OCI-LY3 (cell line): ENCODE measurements around the gene TSPOAP1.

Experiments
- H2AFZ ChIP-seq: fragments of 200-600, 300-600 bp; shearing (Covaris generic); 2 replicates; pipeline ENCODE4 v1.6.0; 2014; ENCODE audit warnings: antibody characterized with exemption, low read depth, low read length
- H3K27ac ChIP-seq: fragments of 200-600, 300-600 bp; sonication (generic); 2 replicates; pipeline ENCODE4 v1.5.1; 2014; ENCODE audit warnings: mild to moderate bottlenecking, low read length, moderate library complexity, mixed read lengths
- H3K27me3 ChIP-seq: fragments of 200-600, 300-600 bp; sonication (generic); 2 replicates; pipeline ENCODE4 v1.6.1; 2014; ENCODE audit warnings: low read depth, low read length, mixed read lengths
- H3K36me3 ChIP-seq: fragments of 200-600, 300-600 bp; sonication (generic); replicated peaks from 2 replicates; pipeline ENCODE3; 2014; ENCODE audit warnings: low read depth, low read length, mixed read lengths
- H3K4me1 ChIP-seq: fragments of 300-600, 200-600 bp; sonication (generic); 2 replicates; pipeline ENCODE4 v1.6.1; 2014; ENCODE audit warnings: low read length, mixed read lengths
- H3K4me2 ChIP-seq: fragments of 200-600, 300-600 bp; sonication (generic); 2 replicates; pipeline ENCODE4 v1.6.1; 2014; ENCODE audit warnings: low read length, mixed read lengths
- H3K4me3 ChIP-seq: fragments of 300-600, 200-600 bp; sonication (generic); 2 replicates; pipeline ENCODE4 v1.5.1; 2014; ENCODE audit warnings: antibody characterized with exemption, mild to moderate bottlenecking, low read length, moderate library complexity
- H3K79me2 ChIP-seq: fragments of 300-600, 200-600 bp; shearing (Covaris generic); 2 replicates; pipeline ENCODE4 v1.6.1; 2014; ENCODE audit warnings: mild to moderate bottlenecking, low read length, mixed read lengths
- H3K9ac ChIP-seq: fragments of 300-600, 200-600 bp; shearing (Covaris generic); 2 replicates; pipeline ENCODE4 v1.6.0; 2014; ENCODE audit warnings: mild to moderate bottlenecking, low read length, moderate library complexity
- H3K9me3 ChIP-seq: fragments of 200-600, 300-600 bp; shearing (Covaris generic); 2 replicates; pipeline ENCODE4 v1.6.1; 2014; ENCODE audit warnings: low read length, mixed read lengths; ENCODE audit not compliant: insufficient read depth
- H4K20me1 ChIP-seq: fragments of 200-600, 300-600 bp; sonication (generic); 2 replicates; pipeline ENCODE4 v1.6.1; 2016; ENCODE audit warnings: low read length, mixed read lengths; ENCODE audit not compliant: insufficient read depth
- CTCF ChIP-seq: fragments of 200-600, 300-600 bp; sonication (generic); IDR thresholded peaks from 2 replicates; pipeline ENCODE4 v1.5.1; 2014; ENCODE audit warnings: antibody characterized with exemption, low read length, low read depth
- EZH2phosphoT487 ChIP-seq: fragments of 200-600 bp; shearing (Covaris generic); IDR thresholded peaks from 2 replicates; pipeline ENCODE4 v1.6.1; 2018; ENCODE audit warnings: antibody characterized with exemption, mixed run types, low read depth

TSPOAP1 gene

GRCh38 chr17:58270476-58271215 lies 57.9 kb downstream of the TSPOAP1 start:
- Histone ChIP-seq H3K79me2 (no peaks in the 10 kb centered on the region), H3K36me3 (no peaks in the 10 kb centered on the region), H3K9me3 (no peaks in the 10 kb centered on the region), H3K4me3 (no peak overlapping the region), H3K27ac (no peak overlapping the region), H3K9ac (no peak overlapping the region), H2AFZ (no peak overlapping the region), H3K4me2 (no peak overlapping the region), H4K20me1 (no peaks in the 10 kb centered on the region), H3K27me3 (peaks cover 19% of the 10 kb centered on the region), H3K4me1 (no peaks in the 10 kb centered on the region)
- TF ChIP-seq EZH2phosphoT487 (no peak), CTCF (no peak)

DNA sequence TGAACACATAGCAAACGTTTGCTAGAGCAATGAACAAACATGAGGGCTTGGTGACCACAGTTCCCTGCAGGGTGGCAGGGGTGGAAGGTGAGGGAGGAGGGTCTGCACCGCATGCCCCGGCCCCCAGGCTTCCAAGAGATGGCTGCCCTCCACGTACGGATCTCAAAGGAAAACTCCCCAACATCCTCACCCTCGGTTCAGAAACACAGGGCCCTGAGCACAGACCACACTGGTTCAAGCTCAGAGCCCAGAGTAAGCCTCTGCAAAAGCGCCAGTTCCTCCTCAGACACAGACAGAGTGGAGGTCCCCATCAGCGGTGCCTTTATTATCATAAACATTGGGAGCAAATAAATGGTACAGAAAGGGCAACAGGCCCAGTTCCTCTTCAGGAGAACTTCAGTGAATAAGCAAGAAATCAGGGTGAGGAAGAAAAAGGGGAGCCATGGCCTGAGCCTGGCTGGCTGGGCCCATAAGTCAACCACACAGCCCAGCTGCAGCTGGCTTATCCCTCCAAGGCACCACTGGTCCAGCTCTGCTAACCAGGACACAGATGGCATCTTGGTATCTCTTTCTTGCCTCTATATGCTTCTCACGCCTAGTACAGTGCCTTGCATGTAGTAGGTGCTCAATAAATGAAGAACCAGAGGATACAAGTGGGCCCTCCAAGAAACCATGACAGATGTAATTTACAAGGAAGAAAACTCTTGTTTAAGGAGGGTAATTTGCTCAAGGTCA lies 58.9 kb downstream of the TSPOAP1 start:
- H3K27ac ChIP-seq = no peak overlapping the region
- no peaks in the 10 kb centered on the region for H3K79me2 ChIP-seq
- H4K20me1 ChIP-seq = no peaks in the 10 kb centered on the region
- H3K9ac ChIP-seq = no peak overlapping the region
- TF ChIP-seq EZH2phosphoT487 = no peak
- TF ChIP-seq CTCF = no peak
- peaks cover 23% of the 10 kb centered on the region for H3K27me3 ChIP-seq
- no peaks in the 10 kb centered on the region for H3K9me3 ChIP-seq
- no peaks in the 10 kb centered on the region for H3K4me1 ChIP-seq
- H2AFZ ChIP-seq = no peak overlapping the region
- H3K4me3 ChIP-seq = no peak overlapping the region
- H3K4me2 ChIP-seq = no peak overlapping the region
- no peaks in the 10 kb centered on the region for H3K36me3 ChIP-seq

DNA sequence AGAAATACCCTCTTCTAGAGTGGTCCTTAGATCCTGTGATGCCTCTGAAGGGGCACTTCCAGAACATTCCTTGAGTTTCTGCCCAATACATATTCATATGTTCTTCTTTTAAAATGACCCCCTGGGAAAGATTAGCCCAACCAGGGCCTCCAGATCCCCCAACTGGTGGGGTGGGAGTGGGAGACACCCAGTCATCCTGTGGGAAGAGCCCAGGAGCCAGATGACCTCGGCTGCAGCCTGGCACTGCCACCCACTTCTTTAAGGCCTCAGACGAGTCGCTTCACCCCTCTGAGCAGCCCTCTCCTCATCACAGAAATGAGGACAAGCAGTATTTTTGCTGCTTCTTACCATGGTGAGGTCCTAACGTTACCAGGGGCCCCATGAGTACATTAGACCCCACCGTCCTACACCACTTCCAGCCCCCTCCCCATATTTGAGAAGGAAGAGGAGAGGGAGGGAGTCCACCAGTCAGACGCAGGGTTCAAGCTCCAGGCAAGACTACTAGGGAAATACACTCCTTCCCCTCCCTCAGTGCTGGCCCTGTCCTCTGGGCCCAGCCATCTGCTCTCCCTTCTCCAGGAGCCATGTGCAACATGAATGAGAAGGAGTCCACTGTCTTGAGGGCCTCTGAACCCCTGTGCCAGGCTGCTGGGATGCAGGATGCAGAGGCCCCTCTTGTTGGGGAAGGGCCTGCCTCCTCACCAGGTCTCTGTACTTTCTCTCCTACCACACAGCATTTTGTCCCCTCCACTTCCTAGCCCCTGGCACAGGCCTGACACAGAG lies 59.6 kb downstream of the TSPOAP1 start:
- H3K27ac ChIP-seq = no peak overlapping the region
- H3K79me2 ChIP-seq = no peaks in the 10 kb centered on the region
- H3K9ac ChIP-seq = no peak overlapping the region
- H3K4me1 ChIP-seq = no peaks in the 10 kb centered on the region
- H4K20me1 ChIP-seq = no peaks in the 10 kb centered on the region
- no peak overlapping the region for H2AFZ ChIP-seq
- H3K4me3 ChIP-seq = no peak overlapping the region
- no peak for TF ChIP-seq CTCF
- no peaks in the 10 kb centered on the region for H3K36me3 ChIP-seq
- no peaks in the 10 kb centered on the region for H3K9me3 ChIP-seq
- peaks cover 27% of the 10 kb centered on the region for H3K27me3 ChIP-seq
- H3K4me2 ChIP-seq = no peak overlapping the region

GRCh38 chr17:58268326-58268725 lies 60.3 kb downstream of the TSPOAP1 start:
- Histone ChIP-seq H3K4me2 (no peak overlapping the region), H3K4me3 (no peak overlapping the region), H3K9me3 (no peaks in the 10 kb centered on the region), H3K79me2 (no peaks in the 10 kb centered on the region), H4K20me1 (no peaks in the 10 kb centered on the region), H3K36me3 (no peaks in the 10 kb centered on the region), H3K9ac (no peak overlapping the region), H3K27me3 (peaks cover 27% of the 10 kb centered on the region), H3K27ac (no peak overlapping the region), H2AFZ (no peak overlapping the region), H3K4me1 (no peaks in the 10 kb centered on the region)
- TF ChIP-seq EZH2phosphoT487 = no peak
- TF ChIP-seq CTCF = no peak
